Urinary bladder (tissue), 4 donors: ENCODE data around the gene PTPRD. TPM values are rescaled to one million over a fixed set of nuclear protein-coding genes. Genes with fewer than 3 reads are reported as not detected.

Source experiments
- DNase-seq: peaks from one replicate; pipeline ENCODE4 v3.0.0-alpha.2; 2015; ENCODE audit errors: extremely low spot score
- H3K27ac ChIP-seq: one replicate; pipeline ENCODE4 v1.5.1; 2013; ENCODE audit warnings: low read depth, mild to moderate bottlenecking, moderate library complexity
- H3K36me3 ChIP-seq: one replicate; pipeline ENCODE4 v1.6.1; 2013; ENCODE audit warnings: mild to moderate bottlenecking, moderate library complexity; ENCODE audit not compliant: insufficient read depth
- H3K4me1 ChIP-seq: one replicate; pipeline ENCODE4 v1.6.1; 2013; ENCODE audit warnings: mild to moderate bottlenecking, moderate library complexity; ENCODE audit not compliant: insufficient read depth
- H3K4me3 ChIP-seq: one replicate; pipeline ENCODE4 v1.5.1; 2013; ENCODE audit warnings: low read depth, low read length
- WGBS: extraction: QIAGEN DNeasy Blood & Tissue Kit; methylation state at CpG from one replicate; pipeline ENCODE4 v1.1.7; 2013; 5-methylcytosine and 5-hydroxymethylcytosine counted together
- polyA plus RNA-seq: library from polyadenylated mRNA; stranded (reverse); fragments of 200-250 nt; gene quantifications from one replicate; pipeline ENCODE4 v1.2.3, GENCODE V29; 2013
- total RNA-seq: library from RNA; depleted of rRNA; stranded (reverse); fragments of >200 nt; gene quantifications from one replicate; pipeline ENCODE4 v1.2.3, GENCODE V29; 2014
- donor health status: healthy with polysubstance abuse.
- donor health status: healthy.

Gene PTPRD
- total and polyA plus RNA-seq, 2 donors, result 7.3 to 210 TPM

DNA sequence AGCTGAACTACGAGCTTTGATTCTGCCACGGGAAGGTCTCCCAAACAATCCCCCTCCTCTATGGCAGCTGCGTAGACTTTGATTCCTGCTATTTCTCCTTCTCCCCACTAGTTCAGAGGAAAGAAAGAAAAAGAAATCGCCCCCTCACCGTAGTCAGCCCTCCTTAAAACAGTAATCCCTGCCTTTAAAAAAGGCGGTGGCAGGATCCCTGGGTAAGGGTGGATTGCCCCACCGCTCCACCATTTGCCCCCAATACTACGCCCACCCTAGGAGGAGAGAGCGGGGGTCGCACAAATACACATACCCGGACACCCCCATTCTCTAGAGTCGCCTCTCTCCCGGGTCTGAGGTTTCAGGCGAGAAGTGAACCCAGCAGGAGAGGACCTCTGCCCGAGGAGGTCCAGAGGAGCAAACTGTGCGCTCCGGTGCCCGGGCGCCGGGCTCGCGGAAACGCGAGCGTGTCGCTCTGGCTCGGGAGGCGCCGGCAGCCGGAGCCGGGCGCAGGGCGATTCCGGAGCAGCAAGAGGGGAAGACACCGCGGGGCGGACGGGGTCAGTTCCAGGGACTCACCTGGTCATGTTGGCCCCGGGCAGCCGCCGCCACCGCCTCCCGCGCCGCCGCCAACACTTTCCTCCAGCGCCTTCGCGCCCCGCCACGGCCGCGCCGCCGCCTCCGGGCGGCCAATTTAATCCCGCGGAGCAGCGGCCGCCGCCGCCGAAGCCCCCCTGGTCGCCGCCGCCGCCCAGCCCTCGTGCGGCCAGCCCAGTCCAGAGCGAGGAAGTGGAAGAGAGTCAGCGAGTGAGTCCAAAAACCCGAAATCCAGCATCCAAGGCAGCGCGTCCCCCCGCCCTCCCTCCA is 1755.5 kb downstream of the PTPRD start:
- H3K36me3 ChIP-seq, result no peaks in the 10 kb centered on the region
- no peak overlapping the region for H3K27ac ChIP-seq
- H3K4me3 ChIP-seq, result peak overlapping the region; percentile 69
- no peak for DNase-seq
- no peaks in the 10 kb centered on the region for H3K4me1 ChIP-seq
- WGBS, result under 1% methylated on average over 75 of the region's 76 CpGs

GRCh38 chr9:8856396-8857067 is 1756.3 kb downstream of the PTPRD start:
- 16% methylated on average over 9 of the region's 9 CpGs for WGBS
- peak overlapping the region; percentile 69 for H3K4me3 ChIP-seq
- H3K4me1 ChIP-seq, result no peaks in the 10 kb centered on the region
- DNase-seq, result no peak
- H3K27ac ChIP-seq, result no peak overlapping the region
- no peaks in the 10 kb centered on the region for H3K36me3 ChIP-seq

GRCh38 chr9:8855046-8855445 is 1757.8 kb downstream of the PTPRD start:
- no peak overlapping the region for H3K27ac ChIP-seq
- no peaks in the 10 kb centered on the region for H3K36me3 ChIP-seq
- WGBS, result 67% methylated on average over 1 of the region's 1 CpG
- H3K4me3 ChIP-seq, result no peak overlapping the region
- H3K4me1 ChIP-seq, result no peaks in the 10 kb centered on the region
- DNase-seq, result no peak

DNA sequence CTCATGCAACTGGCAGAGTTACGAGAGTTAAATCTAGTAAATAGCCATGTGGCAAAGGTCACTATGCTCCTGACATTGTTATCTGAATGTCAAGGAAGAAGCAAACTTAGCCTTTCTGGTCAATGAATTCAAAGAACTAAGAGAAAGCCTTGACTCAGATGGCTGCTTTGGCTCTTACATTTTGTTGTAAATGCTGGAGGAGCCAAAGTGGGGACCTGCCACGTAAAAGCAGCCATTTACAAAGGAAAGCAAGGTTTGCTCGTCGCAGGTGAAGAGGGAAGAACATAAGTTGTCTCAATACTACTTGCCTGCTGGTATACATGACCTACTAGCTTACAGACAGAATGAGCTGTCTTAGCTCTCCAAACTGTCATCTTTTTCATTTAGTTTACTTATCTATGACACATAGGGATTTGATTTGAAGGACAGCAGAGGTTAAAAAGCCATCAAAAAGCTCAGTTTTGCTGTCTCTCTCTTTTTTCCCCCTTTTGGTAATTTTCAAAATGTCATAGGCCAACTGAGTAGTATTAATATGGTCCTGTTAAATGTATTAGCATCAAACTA is 1760.4 kb downstream of the PTPRD start:
- H3K4me3 ChIP-seq, result no peak overlapping the region
- no peak for DNase-seq
- H3K4me1 ChIP-seq, result no peaks in the 10 kb centered on the region
- no peaks in the 10 kb centered on the region for H3K36me3 ChIP-seq
- H3K27ac ChIP-seq, result no peak overlapping the region
- WGBS, result 91% methylated on average over 4 of the region's 4 CpGs

GRCh38 chr9:8850914-8851313 is 1761.9 kb downstream of the PTPRD start:
- DNase-seq, result no peak
- Histone ChIP-seq H3K36me3 (no peaks in the 10 kb centered on the region), H3K4me3 (no peak overlapping the region), H3K4me1 (no peaks in the 10 kb centered on the region), H3K27ac (no peak overlapping the region)

- no peak overlapping the region for H3K4me3 ChIP-seq
- no peak for DNase-seq
- 86% methylated on average over 3 of the region's 3 CpGs for WGBS
Observed at GRCh38 chr9:8845808-8846207, 1767.0 kb downstream of the PTPRD start.

DNA sequence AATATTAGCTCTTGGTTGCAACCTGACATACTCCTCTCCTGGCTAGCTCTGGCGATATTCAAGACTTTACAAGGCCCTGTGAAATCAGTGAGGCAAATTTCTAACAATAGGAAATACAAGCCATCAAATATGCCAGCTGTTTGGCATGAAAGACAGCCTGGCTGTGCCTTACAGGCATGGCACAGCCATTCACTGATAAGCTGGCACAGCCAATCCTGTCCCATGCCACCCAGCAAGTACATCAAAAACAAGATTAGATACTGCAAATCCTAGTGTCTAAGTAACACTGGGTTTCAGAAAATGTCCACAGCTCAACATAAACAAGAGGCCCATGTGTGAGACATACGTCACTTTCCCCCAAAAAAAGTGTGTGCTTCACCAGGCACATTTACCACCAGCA is 1767.4 kb downstream of the PTPRD start:
- H3K36me3 ChIP-seq, result no peaks in the 10 kb centered on the region
- H3K27ac ChIP-seq, result no peak overlapping the region
- 65% methylated on average over 2 of the region's 2 CpGs for WGBS
- H3K4me3 ChIP-seq, result no peak overlapping the region
- no peak for DNase-seq
- H3K4me1 ChIP-seq, result no peaks in the 10 kb centered on the region

More at GRCh38 chr9:8845808-8846207, 1767.0 kb downstream of the PTPRD start:
- no peaks in the 10 kb centered on the region for H3K36me3 ChIP-seq
- H3K4me1 ChIP-seq, result no peaks in the 10 kb centered on the region
- H3K27ac ChIP-seq, result no peak overlapping the region

- no peaks in the 10 kb centered on the region for H3K36me3 ChIP-seq
- DNase-seq, result no peak
- H3K27ac ChIP-seq, result no peak overlapping the region
- no peaks in the 10 kb centered on the region for H3K4me1 ChIP-seq
- H3K4me3 ChIP-seq, result no peak overlapping the region
Observed at GRCh38 chr9:8844549-8844948, 1768.3 kb downstream of the PTPRD start.

- WGBS, result 91% methylated on average over 5 of the region's 5 CpGs
- H3K4me1 ChIP-seq, result no peaks in the 10 kb centered on the region
- no peak for DNase-seq
Observed at GRCh38 chr9:8842402-8843193, 1770.2 kb downstream of the PTPRD start.

DNA sequence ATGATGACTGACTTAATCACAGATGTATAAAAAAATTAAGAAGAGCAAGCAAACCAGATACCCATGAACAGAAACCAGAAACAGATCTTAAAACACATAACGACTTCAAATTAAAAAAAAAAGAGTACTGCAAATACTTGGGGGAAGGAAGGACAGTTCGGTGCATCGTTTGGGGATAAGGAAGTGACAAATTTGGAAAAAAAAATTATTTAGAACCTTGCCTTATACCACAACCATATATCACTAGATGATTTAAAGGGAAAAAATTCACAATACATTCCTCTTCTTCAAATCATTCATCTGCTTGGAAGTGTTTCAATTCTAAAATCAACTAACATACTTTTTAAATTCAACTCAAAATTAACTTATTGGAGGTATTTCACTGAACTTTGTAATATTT is 1774.7 kb downstream of the PTPRD start:
- DNase-seq, result no peak
- 87% methylated on average over 3 of the region's 3 CpGs for WGBS
- Histone ChIP-seq H3K4me1 (no peaks in the 10 kb centered on the region), H3K4me3 (no peak overlapping the region), H3K27ac (no peak overlapping the region), H3K36me3 (no peaks in the 10 kb centered on the region)

More at GRCh38 chr9:8842402-8843193, 1770.2 kb downstream of the PTPRD start:
- Histone ChIP-seq H3K36me3 (no peaks in the 10 kb centered on the region), H3K27ac (no peak overlapping the region), H3K4me3 (no peak overlapping the region)

GRCh38 chr9:8835291-8835690 is 1777.5 kb downstream of the PTPRD start:
- no peak for DNase-seq
- 96% methylated on average over 3 of the region's 3 CpGs for WGBS
- H3K27ac ChIP-seq, result no peak overlapping the region

GRCh38 chr9:8832955-8833354 is 1779.8 kb downstream of the PTPRD start:
- no peak for DNase-seq
- no peaks in the 10 kb centered on the region for H3K4me1 ChIP-seq
- 60% methylated on average over 1 of the region's 1 CpG for WGBS
- H3K27ac ChIP-seq, result no peak overlapping the region
- H3K4me3 ChIP-seq, result no peak overlapping the region
- no peaks in the 10 kb centered on the region for H3K36me3 ChIP-seq

More at GRCh38 chr9:8835291-8835690, 1777.5 kb downstream of the PTPRD start:
- Histone ChIP-seq H3K4me1 (no peaks in the 10 kb centered on the region), H3K36me3 (no peaks in the 10 kb centered on the region), H3K4me3 (no peak overlapping the region)

DNA sequence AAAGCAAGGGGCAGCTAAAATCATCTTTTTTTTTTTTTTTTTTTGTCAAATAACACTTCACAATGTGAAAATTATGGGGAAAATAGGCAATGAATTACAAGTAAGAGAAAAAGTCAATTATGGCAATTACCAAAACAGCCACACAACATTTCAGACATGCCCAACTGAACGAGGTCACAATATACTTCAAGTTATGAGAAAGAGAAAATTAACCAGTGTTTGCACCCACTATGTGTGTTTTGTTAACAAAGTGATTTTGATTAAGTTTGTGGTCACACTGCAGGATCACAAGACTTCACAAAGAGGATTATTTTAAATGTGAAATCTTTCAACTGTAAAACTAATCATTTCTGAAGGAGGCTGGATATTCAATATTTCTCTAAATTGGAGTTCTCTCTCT is 1780.4 kb downstream of the PTPRD start:
- DNase-seq, result no peak
- H3K36me3 ChIP-seq, result no peaks in the 10 kb centered on the region
- 87% methylated on average over 1 of the region's 1 CpG for WGBS
- H3K4me1 ChIP-seq, result no peaks in the 10 kb centered on the region
- no peak overlapping the region for H3K4me3 ChIP-seq
- H3K27ac ChIP-seq, result no peak overlapping the region
